GM10248 (cell line): Measurements from ENCODE around the gene AMOTL1.

Experiments used
- CTCF ChIA-PET: fragments of 300-600 bp; sonication (Branson Sonifier 250); formaldehyde crosslinking; extraction: SDS; loops from one replicate; lab custom pipeline; 2021; ENCODE audit warnings: antibody characterized with exemption; lab: Yijun Ruan, JAX
- POLR2A ChIA-PET: fragments of 350-650 bp; sonication (Branson Sonifier 250); formaldehyde crosslinking; extraction: SDS; loops from one replicate; lab custom pipeline; 2020; ENCODE audit warnings: antibody characterized with exemption; lab: Yijun Ruan, JAX
- DNase-seq: peaks from one replicate; pipeline ENCODE4 v3.0.0; 2012; ENCODE audit errors: extremely low spot score
- TF ChIP-seq, protein P1 (sequence below): IDR thresholded peaks from 2 replicates; pipeline ENCODE4 v1.5.1; 2012; ENCODE audit warnings: mild to moderate bottlenecking, low read depth; ENCODE audit errors: extremely low read depth, missing control alignments, control extremely low read depth

AMOTL1 gene

DNA sequence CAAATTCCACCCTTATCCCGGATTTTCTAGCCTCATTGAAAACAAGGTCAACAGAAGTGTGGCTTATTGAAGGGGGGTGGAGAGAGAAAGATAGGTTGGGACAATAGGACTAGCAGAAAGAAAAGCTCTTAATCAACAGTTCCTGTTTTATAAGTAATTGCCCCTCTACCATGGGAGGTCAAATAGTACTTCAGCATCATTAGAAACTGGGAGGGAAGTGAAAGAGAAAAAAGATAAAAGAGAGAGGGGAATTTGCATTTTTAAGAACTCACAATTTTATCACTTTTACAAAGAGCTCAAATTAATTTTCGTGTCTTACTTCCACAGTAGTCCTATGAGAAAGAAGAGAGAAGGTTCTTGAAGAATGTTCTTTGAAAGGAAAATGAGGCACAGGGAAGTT, 89.2 kb downstream of the AMOTL1 start:
- TF ChIP-seq, protein P1, sequence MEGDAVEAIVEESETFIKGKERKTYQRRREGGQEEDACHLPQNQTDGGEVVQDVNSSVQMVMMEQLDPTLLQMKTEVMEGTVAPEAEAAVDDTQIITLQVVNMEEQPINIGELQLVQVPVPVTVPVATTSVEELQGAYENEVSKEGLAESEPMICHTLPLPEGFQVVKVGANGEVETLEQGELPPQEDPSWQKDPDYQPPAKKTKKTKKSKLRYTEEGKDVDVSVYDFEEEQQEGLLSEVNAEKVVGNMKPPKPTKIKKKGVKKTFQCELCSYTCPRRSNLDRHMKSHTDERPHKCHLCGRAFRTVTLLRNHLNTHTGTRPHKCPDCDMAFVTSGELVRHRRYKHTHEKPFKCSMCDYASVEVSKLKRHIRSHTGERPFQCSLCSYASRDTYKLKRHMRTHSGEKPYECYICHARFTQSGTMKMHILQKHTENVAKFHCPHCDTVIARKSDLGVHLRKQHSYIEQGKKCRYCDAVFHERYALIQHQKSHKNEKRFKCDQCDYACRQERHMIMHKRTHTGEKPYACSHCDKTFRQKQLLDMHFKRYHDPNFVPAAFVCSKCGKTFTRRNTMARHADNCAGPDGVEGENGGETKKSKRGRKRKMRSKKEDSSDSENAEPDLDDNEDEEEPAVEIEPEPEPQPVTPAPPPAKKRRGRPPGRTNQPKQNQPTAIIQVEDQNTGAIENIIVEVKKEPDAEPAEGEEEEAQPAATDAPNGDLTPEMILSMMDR, result no peak
- no peak for DNase-seq
- ChIA-PET POLR2A (no interaction called here), CTCF (interaction anchor here (1.2 to 2.1 kb wide), 5 partner anchors 10 to 71 kb away, joined by 3 to 8 read pairs (median 5); no protein-coding TSS in a partner anchor)

DNA sequence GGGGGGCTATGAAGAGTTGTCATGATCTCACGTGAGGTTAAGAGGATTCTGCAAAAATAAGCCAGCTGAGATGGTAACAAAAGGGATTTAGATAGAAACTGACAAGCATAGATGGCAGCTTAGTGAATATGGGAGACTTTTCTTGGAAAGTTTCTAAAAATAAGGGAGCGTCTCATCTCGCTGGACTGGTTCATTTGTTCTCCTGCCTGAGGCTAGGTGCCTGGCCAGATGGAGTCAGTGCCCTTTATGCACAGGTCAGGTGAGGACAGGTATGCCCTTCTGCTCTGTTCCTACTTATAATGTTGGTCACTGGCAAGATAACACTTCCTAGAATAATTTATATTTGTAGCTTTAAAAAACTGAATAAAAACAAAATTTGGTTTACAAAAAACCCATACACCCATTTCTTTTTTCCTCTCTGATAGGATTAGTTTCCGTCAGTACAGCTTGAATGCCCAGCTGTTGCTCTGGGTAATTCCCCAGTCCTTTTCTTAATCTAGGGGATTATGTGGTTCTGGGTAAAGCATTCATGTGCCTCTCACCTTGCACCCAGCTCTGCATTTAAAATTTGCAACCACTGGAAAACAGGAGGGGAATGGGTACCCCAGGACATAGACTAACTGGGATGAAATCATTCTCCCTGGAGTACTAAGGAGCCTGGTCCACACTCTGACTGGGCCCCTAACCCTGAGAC, 90.0 kb downstream of the AMOTL1 start:
- no peak for DNase-seq
- ChIA-PET POLR2A (no interaction called here), CTCF (interaction anchor here (1.2 to 2.1 kb wide), 6 partner anchors 9 to 70 kb away, joined by 3 to 8 read pairs (median 4); no protein-coding TSS in a partner anchor)
- TF ChIP-seq, protein P1, result no peak

DNA sequence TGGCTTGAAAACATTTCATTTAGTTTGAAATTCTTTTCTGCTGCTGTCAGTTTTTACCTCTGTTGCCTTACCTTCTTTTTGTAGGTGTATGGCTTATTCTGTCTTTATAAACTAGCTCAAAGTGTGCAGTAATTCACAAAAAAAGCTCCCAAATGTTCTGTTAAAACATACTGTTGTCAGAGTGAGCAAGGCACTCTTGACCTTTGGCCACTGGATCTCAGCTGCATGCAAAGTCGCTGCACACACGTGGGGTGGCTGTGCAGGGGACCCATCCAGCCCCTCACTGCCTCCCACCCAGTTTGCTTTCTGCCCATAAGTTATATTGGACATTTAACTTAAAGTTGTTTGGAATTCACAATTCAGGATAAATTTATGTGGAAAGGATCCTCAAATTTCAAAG, 92.2 kb downstream of the AMOTL1 start:
- TF ChIP-seq, protein P1, result no peak
- CTCF ChIA-PET, result no interaction called here
- POLR2A ChIA-PET, result no interaction called here
- no peak for DNase-seq

DNA sequence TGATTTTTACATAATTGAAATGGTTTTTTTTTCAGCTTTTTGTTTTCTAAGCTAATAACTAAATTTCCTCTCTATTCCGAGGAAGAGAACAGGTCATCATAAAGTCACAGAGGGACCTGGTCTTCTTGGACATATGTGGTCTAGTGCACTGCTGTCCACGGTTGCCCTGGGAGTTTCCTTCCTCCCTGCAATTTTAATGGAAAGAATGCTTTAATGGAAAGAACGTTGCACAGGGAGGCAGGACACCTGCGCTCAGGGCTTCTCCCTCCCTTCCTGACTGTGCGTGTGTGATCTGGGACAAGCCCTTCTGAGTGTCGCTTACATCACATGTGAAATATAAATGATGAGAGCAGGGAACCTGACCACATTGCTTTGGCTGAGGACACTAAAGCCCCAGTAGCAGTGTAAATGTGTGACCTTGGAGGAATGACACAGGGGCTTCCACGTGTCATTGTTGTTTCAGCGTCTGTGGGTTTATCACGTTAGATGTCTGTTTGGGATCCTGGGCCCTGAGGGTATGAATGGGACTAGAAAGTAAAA, 93.2 kb downstream of the AMOTL1 start:
- no peak for DNase-seq
- POLR2A ChIA-PET, result no interaction called here
- TF ChIP-seq, protein P1, result no peak
- CTCF ChIA-PET, result interaction anchor here (0.6 kb wide), 1 partner anchor 10 kb away, joined by 3 read pairs; no protein-coding TSS in a partner anchor

DNA sequence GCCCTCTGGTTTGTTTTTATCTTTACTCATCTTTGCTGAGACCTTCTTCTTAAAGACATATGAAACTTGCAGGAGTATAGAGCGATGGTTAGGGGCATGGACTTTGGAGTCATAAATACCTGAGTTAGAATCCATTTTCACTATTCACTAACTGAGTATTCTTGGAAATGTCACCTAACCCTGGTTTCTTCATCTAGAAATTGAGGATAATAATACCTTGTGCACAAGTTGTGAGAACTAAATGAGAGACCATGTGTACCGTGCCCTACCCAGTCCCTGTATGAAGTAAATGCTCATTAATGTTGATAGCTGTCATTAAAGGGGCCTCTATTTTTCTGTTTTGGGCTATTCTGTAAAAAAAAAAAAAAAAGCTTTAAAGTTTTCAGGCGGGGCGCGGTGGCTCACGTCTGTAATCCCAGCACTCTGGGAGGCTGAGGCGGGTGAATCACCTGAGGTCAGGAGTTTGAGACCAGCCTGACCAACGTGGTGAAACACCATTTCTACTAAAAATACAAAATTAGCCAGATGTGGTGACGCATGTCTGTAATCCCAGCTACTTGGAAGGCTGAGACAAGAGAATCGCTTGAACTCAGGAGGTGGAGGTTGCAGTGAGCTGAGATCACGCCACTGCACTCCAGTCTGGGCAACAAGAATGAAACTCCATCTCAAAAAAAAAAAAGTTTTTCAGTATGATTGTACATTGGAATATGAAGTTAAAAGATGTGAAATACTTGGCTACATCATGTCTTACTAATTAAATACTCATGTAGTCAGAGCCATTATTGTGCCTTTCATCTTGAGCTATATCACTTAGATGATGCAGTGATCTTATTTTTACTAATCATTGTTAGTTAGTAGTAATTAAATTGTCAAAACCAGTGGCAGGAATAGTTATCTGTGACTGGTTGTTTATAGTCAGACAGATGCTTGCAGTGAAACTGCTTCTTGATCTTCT, 95.0 kb downstream of the AMOTL1 start:
- DNase-seq, result no peak
- TF ChIP-seq, protein P1, result no peak
- ChIA-PET POLR2A (no interaction called here), CTCF (interaction anchor here (0.9 to 2.3 kb wide), 3 partner anchors 9 to 122 kb away, joined by 3 to 6 read pairs (median 3); no protein-coding TSS in a partner anchor)

DNA sequence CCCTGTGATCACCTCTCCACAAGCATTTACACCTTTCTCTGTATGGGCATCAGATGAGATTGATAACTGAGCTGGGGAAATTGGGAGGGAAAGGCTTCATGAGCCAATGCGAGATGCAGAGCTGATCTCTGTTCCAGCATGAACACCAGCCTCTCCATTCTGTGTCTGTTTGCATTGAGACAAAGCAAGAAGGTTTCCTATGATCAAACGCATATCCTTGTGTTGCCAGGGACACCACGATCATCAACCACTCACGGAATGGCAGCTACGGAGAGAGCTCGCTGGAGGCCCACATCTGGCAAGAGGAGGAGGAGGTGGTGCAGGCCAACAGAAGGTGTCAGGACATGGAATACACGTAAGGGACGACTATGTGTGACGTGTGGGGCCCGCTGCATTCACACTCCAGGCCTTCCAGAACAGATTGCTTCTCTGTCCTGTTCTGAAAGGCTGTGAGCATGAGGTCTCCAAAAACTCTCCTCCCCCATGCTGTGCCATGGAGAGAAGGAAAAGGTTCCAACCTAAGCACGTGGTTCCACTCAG, 96.4 kb downstream of the AMOTL1 start:
- ChIA-PET CTCF (interaction anchor here (1.2 to 2.3 kb wide), 2 partner anchors 13 to 21 kb away, joined by 3 to 6 read pairs; no protein-coding TSS in a partner anchor), POLR2A (no interaction called here)
- TF ChIP-seq, protein P1, result no peak
- DNase-seq, result no peak
